GM19193 (cell line): ENCODE results near the gene BCL2L13.

Experiments
- POLR2A ChIP-seq: IDR thresholded peaks from 4 replicates; pipeline ENCODE4 v1.6.1; 2011; ENCODE audit not compliant: insufficient read depth, insufficient read length; ENCODE audit errors: extremely low read depth

Gene BCL2L13

DNA sequence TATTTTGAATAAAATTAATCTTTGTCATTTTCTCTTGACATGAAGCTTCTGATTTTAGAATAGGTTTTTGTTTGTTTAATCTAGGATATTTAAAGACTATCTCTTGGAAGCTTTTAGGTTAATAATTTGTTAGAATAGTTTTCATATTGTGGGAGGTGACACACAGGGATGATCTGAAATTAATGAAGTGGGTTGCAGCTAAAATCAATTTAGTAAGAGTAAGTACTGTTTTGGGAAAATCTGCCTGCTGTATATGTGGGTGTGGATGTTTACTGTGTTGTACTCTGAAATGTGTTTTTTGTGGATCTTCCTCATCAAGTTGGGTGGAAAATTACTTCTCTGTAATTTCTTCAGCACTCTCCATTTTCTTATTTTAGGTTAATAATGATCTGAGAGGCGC is 68.4 kb downstream of the BCL2L13 start:
- TF ChIP-seq POLR2A, result no peak

DNA sequence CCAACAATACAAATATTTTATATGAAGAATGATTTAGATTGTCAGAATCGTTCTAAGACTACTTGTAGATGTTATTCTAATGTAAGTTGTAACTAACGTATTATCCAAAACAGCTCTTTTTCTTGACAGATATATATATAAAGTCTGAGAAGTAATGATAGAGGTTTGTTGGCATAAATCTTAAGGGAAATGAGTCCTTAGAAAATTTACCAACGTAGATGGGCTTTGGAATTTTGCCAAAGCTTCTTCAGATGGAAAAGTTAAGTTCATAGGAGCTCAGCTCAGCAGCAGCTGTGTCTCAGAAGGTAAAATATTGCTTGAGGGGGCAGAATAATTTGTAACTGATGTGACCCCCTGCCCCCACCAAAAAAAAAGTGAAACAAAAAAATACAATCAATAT is 69.0 kb downstream of the BCL2L13 start:
- no peak for TF ChIP-seq POLR2A

DNA sequence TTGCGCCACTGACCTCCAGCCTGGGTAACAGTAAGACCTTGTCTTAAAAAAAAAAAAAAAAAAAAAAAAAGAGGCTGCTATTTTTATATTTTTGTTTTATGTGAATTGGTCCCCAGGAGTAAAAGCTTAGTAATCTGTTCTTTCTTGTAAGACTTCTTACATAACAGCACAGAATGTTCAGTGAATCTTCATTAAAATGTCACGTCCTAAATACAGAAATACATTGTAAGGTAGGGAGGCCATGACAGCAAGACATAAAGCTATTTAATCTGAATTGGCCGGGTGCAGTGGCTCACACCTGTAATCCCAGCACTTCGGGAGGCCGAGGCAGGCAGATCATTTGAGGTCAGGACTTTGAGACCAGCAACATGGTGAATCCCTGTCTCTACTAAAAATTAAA is 71.5 kb downstream of the BCL2L13 start:
- no peak for TF ChIP-seq POLR2A

DNA sequence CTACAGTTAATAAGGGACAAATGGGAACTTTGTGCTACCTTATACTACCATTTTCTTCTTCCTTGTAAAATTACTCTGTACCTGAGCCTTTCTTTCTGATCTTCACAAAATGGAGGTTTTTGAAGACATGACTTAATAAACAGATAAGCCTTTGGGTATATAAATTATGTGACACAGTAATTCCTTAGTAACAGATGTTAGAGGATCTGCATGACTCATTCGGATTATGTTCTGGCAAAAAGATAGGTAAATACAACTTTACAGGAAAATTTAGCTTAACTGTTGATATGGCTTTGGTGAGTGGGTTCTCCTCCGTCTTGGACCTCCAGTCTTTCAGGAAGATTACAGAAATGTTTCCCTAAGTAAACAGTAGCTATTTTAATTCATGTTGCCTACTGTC is 73.9 kb downstream of the BCL2L13 start:
- no peak for TF ChIP-seq POLR2A

DNA sequence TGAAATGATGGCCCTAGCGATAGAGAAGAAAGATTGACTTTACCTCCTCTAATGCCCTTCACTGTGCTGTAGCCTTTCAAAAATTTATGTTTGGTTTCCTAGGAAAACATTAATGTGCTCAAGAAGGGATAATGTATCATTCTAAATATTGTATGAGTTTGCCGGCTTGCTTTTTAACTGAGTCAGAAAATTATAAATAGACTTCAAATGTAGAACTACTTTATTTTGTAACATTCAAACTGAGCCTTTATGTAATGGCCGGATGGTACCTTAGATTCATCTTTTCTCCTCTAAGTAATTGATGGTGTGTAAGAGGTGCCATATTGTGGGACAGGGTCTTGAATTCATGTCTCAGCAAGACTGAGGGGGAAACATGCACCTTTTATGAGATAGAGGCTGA is 78.0 kb downstream of the BCL2L13 start:
- no peak for TF ChIP-seq POLR2A

DNA sequence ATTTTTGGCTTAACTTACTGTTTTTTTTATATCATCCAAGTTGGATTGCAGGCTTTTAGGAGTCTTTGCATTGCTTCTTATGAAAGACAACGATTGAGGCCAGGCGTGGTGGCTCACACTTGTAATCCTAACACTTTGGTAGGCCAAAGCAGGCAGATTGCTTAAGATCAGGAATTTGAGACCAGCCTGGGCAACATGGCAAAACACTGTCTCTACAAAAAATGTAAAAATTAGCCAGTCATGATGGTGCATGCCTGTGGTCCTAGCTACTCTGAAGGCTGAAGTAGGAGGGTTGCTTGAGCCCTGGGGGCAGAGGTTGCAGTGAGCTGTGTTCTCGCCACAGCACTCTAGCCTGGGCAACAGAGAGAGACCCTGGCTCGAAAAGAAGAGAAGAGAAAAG is 79.2 kb downstream of the BCL2L13 start:
- no peak for TF ChIP-seq POLR2A

DNA sequence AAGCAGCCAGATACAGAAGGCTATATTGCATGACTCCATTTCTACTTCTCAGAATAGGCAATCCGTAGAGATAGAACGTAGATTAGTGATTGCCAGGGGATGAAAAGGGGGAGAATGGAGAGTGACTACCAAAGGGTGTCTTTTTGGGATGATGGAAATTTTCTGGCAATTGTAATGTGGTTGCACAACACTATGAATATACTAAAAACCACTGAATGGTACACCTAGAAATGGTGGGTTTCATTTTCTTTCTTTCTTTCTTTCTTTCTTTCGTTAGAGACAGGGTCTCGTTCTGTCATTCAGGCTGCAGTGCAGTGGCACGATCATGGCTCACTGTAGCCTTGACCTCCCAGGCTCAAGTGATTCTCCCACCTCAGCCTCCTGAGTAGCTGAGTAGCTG is 81.4 kb downstream of the BCL2L13 start:
- no peak for TF ChIP-seq POLR2A

DNA sequence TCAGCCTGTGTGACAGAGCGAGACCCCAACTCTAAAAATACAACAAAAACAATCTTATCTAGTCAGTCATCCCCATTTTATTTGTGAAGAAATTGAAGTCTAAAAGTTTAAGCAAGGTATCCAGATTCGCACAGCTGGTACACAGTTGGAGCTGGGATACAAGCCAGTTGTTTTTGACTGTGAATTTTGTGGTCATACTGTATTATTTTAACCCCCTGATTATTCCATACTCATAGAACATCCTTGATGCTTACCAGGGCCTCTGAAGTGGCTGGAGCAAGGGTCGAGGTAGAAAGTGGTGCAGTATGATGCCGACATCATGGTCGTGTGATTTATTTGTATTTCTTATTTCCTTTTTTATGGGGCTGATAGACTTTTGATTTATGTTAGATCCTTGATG is 85.7 kb downstream of the BCL2L13 start:
- no peak for TF ChIP-seq POLR2A

DNA sequence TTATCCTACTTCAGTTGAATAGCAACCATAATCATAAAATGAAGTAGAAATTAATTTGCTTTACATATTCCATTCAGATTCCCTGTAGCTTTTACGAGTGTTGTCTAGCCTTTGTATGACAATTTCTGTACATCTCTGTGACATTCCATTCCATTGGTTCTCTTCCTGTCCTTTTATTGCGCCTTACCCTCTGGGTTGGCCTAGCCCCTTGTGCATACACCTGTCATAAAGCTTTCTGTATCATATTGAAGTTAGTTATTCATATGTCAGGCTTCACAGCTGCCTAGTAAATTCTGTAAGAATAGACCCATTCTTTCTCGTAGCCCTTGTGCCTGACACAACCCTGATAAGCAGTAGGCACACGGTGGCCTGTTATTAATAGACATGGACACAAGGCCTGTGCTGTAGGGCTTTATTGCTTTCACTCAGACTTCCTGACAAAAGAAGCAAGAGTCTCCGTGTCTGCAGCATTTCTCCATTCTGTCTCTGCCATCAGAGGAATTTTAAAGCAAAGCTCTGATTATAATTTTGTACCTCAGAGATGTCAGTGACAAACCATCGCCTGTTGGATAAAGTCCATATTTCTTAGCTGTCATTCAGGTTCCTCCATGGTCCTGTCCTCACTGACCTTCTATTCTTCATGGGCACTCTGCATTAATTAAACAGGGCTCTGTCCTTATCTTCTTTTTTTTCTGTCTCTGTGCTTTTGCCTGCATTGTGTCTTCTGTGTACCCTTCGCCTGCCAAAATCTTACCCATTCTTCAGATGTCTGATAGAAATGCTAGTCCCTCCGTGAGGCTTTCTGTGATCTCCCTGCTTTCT is 86.3 kb downstream of the BCL2L13 start:
- no peak for TF ChIP-seq POLR2A

DNA sequence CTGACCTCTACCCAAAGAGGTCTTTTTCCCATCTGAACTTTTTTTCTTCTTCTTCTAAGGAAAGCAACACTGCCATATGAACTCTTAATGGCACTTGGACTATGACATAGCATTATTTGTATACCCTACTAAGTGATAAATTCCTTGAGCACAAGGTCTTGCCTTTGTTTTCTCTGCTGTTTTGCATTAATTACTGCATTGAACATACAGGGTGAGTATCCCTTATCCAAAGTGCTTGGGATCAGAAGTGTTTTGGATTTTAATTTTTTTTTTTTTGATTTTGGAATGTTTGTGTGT is 86.9 kb downstream of the BCL2L13 start:
- TF ChIP-seq POLR2A, result no peak

DNA sequence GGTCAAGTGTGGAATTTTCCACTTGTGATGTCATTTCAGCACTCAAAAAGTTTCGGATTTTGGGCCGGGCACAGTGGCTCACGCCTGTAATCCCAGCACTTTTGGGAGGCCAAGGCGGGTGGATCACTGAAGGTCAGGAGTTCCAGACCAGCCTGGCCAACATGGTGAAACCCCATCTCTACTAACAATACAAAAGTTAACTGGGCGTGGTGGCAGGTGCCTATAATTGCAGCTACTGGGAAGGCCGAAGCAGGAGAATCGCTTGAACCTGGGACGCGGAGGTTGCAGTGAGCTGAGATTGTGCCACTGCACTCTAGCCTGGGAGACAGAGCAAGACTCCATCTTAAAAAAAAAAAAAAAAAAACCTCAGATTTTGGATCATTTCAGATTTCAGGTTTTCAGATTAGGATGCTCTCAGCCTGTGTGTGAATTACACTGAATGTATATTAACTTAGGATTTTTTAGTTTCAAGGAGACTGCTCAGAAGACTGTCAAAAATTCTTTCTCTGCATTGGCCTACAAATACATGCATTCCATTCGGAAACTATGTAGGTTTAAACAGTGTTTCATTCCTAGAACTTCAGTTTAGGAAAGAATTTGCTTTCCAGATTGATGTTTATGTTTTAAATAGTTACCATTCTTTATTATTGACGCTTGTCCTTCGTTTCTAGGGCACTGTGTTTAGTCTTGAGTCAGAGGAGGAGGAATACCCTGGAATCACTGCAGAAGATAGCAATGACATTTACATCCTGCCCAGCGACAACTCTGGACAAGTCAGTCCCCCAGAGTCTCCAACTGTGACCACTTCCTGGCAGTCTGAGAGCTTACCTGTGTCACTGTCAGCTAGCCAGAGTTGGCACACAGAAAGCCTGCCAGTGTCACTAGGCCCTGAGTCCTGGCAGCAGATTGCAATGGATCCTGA is 87.7 kb downstream of the BCL2L13 start:
- TF ChIP-seq POLR2A, result no peak

DNA sequence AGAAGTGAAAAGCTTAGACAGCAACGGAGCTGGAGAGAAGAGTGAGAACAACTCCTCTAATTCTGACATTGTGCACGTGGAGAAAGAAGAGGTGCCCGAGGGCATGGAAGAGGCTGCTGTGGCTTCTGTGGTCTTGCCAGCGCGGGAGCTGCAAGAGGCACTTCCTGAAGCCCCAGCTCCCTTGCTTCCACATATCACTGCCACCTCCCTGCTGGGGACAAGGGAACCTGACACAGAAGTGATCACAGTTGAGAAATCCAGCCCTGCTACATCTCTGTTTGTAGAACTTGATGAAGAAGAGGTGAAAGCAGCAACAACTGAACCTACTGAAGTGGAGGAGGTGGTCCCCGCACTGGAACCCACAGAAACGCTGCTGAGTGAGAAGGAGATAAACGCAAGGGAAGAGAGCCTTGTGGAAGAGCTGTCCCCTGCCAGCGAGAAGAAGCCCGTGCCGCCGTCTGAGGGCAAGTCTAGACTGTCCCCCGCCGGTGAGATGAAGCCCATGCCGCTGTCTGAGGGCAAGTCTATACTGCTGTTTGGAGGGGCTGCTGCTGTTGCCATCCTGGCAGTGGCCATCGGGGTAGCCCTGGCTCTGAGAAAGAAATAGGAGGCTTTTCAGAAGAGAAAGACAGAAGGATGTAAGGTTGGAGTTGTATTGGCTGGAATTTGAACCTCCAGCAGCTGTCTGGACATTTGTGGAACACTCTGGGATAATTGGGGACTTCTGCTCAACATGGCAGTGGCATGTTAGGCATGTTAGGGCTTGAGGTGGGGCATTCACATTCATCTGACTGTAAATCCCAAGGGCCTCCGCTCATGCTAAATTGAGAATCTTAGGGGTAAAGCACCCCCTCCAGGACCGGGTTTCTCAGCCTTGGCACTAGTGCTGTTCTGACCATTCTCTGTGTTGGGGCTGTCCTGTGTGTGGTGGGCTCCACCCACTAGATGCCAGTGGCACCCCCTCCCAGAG is 88.7 kb downstream of the BCL2L13 start:
- TF ChIP-seq POLR2A, result no peak

DNA sequence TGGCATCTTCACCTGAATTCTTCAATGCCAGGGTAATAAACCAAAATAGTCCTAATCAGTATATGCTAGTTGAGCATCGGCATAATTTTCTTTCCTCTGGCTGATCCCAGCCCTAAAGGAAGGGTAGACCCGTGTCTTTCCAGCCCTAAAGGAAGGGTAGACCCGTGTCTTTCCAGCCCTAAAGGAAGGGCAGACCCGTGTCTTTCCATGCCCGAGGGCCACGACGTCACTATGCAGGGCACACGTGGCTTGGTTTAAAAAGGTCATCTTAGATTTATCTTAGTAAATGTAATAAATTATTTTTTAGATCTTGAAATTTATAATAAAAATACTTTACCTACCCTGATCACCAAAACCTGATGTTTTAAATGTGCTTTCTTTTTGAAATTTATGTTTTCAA is 90.2 kb downstream of the BCL2L13 start:
- TF ChIP-seq POLR2A, result no peak

DNA sequence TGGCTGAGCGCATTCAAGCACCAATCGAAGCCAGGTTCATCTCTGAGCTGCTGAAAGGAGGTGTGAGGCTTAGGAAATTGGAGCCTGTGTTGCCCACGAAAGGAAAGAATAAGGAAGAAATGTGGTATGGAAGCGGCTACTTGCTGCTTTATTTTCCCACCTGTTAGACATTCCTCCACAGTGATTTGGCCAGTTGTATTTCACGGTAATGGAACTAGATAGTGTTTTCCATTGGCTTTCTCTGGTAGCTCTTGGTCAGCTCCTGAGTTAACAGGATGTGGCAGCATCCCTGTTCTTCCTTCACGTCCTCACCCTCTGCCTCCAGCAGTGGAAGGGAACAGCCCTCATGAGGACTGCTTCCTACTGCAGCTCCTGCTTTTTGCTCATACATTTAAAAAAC is 91.0 kb downstream of the BCL2L13 start:
- no peak for TF ChIP-seq POLR2A
